Stomach (tissue), 4 donors: Measurements from ENCODE around the gene FCGBP.

ENCODE experiments used
- EP300 ChIP-seq: sonication (generic); formaldehyde crosslinking; IDR thresholded peaks from one replicate; pipeline ENCODE4 v1.6.1; 2017; ENCODE audit warnings: antibody characterized with exemption
- TF ChIP-seq, protein P1 (sequence below), 7 experiments: fragments of 450-650 bp in 4 of 7; fragments of 200-600 bp in 3 of 7; sonication (generic) in 3 of 7; IDR thresholded peaks; one replicate each; pipeline ENCODE4 v1.5.1; 2016 to 2019; ENCODE audit warnings: antibody characterized with exemption in 7 of 7, control low read depth in 2 of 7, mild to moderate bottlenecking in 1 of 7

DNA sequence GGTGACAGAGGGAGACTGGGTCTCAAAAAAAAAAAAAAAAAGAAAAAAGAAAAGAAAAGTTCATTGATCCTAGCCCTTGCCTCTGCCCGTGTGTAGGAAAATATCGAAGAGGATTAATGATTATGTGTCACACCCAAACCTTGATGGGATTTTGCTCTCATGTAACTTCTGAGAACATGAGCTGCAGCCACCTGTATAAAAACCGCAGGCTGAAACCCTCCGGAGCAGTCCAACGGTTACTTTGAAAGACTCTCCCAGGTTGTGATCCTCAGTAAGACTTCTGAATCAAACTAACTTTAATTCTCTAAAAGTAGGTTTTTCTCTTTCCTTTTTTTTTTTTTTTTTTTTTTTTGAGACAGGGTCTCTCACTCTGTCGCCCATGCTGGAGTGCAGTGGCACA, 32.2 kb upstream of the FCGBP start:
- TF ChIP-seq EP300: no peak
- TF ChIP-seq, protein P1, sequence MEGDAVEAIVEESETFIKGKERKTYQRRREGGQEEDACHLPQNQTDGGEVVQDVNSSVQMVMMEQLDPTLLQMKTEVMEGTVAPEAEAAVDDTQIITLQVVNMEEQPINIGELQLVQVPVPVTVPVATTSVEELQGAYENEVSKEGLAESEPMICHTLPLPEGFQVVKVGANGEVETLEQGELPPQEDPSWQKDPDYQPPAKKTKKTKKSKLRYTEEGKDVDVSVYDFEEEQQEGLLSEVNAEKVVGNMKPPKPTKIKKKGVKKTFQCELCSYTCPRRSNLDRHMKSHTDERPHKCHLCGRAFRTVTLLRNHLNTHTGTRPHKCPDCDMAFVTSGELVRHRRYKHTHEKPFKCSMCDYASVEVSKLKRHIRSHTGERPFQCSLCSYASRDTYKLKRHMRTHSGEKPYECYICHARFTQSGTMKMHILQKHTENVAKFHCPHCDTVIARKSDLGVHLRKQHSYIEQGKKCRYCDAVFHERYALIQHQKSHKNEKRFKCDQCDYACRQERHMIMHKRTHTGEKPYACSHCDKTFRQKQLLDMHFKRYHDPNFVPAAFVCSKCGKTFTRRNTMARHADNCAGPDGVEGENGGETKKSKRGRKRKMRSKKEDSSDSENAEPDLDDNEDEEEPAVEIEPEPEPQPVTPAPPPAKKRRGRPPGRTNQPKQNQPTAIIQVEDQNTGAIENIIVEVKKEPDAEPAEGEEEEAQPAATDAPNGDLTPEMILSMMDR (IDR thresholded peaks at IDR 0.05): no peak
